Heart left ventricle (tissue), 16 donors: ENCODE results near the gene FOXK1. TPM values are rescaled to one million over a fixed set of nuclear protein-coding genes. Genes with fewer than 3 reads are reported as not detected.
"Not testable (repeated sequence)": the region's sequence is repeated elsewhere in the genome, so short reads cannot be mapped to it uniquely, and the experiment has no call there.

Experiments used
- ATAC-seq, 4 donors: fragments of 200-7000 bp; cut with Tn5 transposase; one replicate each; pipeline ENCODE4 v1.9.1; 2020 to 2022; ENCODE audit warnings: moderate library complexity in 4 of 4, mild to moderate bottlenecking in 3 of 4, moderate number of reproducible peaks in 1 of 4
- DNase-seq, 5 donors: peaks; one replicate each; pipeline ENCODE4 v3.0.0-alpha.2; 2020
- H3K27ac ChIP-seq, 12 donors: fragments of 200-600 bp; sonication (generic) in 4 of 12; one replicate each; pipeline versions ENCODE4 v1.5.0 to v1.8.0; 2016 to 2022; ENCODE audit warnings: mild to moderate bottlenecking in 2 of 12
- H3K27me3 ChIP-seq, 9 donors: fragments of 200-600 bp; sonication (generic) in 2 of 9; one replicate each; pipeline versions ENCODE4 v1.5.1 to v1.8.0; 2016 to 2022; ENCODE audit warnings: mild to moderate bottlenecking in 3 of 9
- H3K36me3 ChIP-seq, 9 donors: fragments of 200-600 bp; sonication (generic) in 2 of 9; one replicate each; pipeline versions ENCODE4 v1.5.0 to v1.8.0; 2018 to 2022; ENCODE audit warnings: mild to moderate bottlenecking in 2 of 9
- H3K4me1 ChIP-seq, 12 donors: fragments of 200-600 bp; sonication (generic) in 4 of 12; one replicate each; pipeline versions ENCODE4 v1.5.0 to v1.8.0; 2016 to 2022; ENCODE audit warnings: mild to moderate bottlenecking in 3 of 12
- H3K4me3 ChIP-seq, 12 donors: fragments of 200-600 bp; sonication (generic) in 4 of 12; one replicate each; pipeline versions ENCODE4 v1.5.0 to v1.8.0; 2017 to 2022; ENCODE audit warnings: mild to moderate bottlenecking in 9 of 12, moderate library complexity in 4 of 12
- H3K9me3 ChIP-seq, 12 donors: fragments of 200-600 bp; sonication (generic) in 4 of 12; one replicate each; pipeline versions ENCODE4 v1.5.0 to v1.8.0; 2016 to 2022; ENCODE audit warnings: mild to moderate bottlenecking in 1 of 12
- CTCF ChIP-seq, 12 donors: fragments of 200-600 bp; sonication (generic) in 4 of 12; IDR thresholded peaks; one replicate each; pipeline versions ENCODE4 v1.5.0 to v1.8.0; 2018 to 2022; ENCODE audit warnings: antibody characterized with exemption in 12 of 12, mild to moderate bottlenecking in 5 of 12
- POLR2A ChIP-seq, 2 donors: fragments of 450-650 bp; IDR thresholded peaks; one replicate each; pipeline ENCODE4 v1.6.1; 2017; ENCODE audit warnings: antibody characterized with exemption in 2 of 2, mild to moderate bottlenecking in 2 of 2, moderate library complexity in 2 of 2
- WGBS, 4 donors: extraction: QIAGEN DNeasy Blood & Tissue Kit in 2 of 4; methylation state at CpG; one replicate each; pipeline versions ENCODE4 v1.1.5 to v1.1.7; 2013 to 2018; 5-methylcytosine and 5-hydroxymethylcytosine counted together
- intact Hi-C, 10 donors: fragments of 100-400 bp; cut with DNase I; formaldehyde crosslinking; loops; one replicate each; pipeline versions ENCODE4 v1.11.1 to v1.14.2; 2022
- polyA plus RNA-seq, 2 donors: library from polyadenylated mRNA; stranded (reverse); fragments of 200-250 nt; gene quantifications; one replicate each; pipeline ENCODE4 v1.2.3, GENCODE V29; 2013
- total RNA-seq, 9 donors: library from RNA; depleted of rRNA in 2 of 9; stranded (reverse); fragments of >200 nt in 2 of 9; fragmentation: NEBNext Ultra II Directional in 3 of 9; extraction: Animal tissue kit (Norgen Biotek cat#: 25700) in 3 of 9; gene quantifications; one replicate each; pipeline versions ENCODE4 v1.1.0 to v1.2.4, GENCODE V29; 2016 to 2023
- donor health status: ischemic (EF 13 %, LVEDD 7.1; RV severe dilation, severe dysfunction).
- donor health status: healthy with polysubstance abuse.
- donor health status: DM: no; HTN: yes; CAD: no.
- donor health status: DM: no; HTN: no; CAD: no.
- donor health status: ischemic (EF 25% LVEDD 6.9; RV normal size, moderate dysfunction).
- donor health status: ischemic (EF 25% LVEDD 5.7; RV mildly dilated, moderate dysfunction).
- donor health status: healthy.
- donor health status: DM: yes; HTN: yes; CAD: no.
- donor health status: ischemic (EF 35%, LVEDD 5.7; RV mildly dilated, moderate dysfunction).
- donor health status: nonischemic (EF 11% LVEDD 7.7; RV severe dilation, severe dysfunction).
- donor health status: DM: yes; HTN: yes; CAD: no.
- donor health status: PGD.
- donor health status: ischemic (EF 29% LVEDD 5.4; RV normal size, mild dysfunction).
- donor health status: nonischemic (EF 23%, LVEDD 6.1; RV moderate dilation, normal function).

Gene FOXK1
- total and polyA plus RNA-seq, 11 donors: 9.3 to 43.7 (median 19.8) TPM

DNA sequence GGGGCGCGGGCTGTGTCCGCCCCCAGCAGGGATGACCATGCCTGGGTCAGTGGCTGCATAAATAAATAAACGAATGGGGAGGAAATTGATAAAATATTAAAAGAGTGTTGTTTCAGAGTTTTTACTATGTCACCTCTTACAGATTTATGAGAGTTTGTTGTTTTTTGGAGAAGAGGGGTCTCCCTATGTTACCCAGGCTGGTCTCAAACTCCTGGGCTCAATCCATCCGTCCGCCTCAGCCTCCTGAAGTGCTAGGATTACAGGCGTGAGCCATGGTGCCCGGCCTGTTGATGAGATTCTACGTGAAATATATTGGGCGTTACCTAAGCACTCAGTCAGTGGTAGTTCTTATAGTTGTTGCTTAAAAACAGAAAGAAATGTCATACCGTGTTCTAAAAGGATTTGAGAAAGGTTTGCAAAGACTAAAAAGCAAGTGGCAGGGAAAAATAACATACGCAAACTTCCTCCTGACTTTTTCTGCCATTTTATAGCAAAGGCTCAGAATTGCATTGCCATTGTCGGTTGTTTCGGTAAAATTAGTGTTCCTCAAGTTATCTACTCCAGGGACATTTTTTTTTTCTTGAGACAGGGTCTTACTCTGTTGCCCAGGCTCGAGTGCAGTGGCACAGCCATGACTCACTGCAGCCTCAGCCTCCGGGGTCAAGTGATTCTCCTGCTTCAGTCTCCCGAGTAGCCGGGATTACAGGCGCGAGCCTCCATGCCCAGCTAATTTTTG lies 39.5 kb upstream of the FOXK1 start:
- ATAC-seq (no peak), DNase-seq (no peak)
- intact Hi-C loops: loop anchor here (1.0 to 5.0 kb wide), 8 partner anchors 35 to 110 kb away; partner anchors contain the start of gene FOXK1 (in 4 of the 10)
- Histone ChIP-seq H3K36me3 (no peaks in the 10 kb centered on the region), H3K27ac (peak overlapping the region; percentile 61 to 93 (median 86)), H3K4me3 (peak overlapping the region; percentile 15 to 77 (median 64)), H3K9me3 (peaks cover 0 to 5% (median 0%) of the 10 kb centered on the region in 12 donors), H3K4me1 (peaks cover 0 to 15% (median 9%) of the 10 kb centered on the region in 12 donors), H3K27me3 (no peaks in the 10 kb centered on the region)
- no peak for TF ChIP-seq CTCF (IDR thresholded peaks at IDR 0.05)
- no peak for TF ChIP-seq POLR2A (IDR thresholded peaks at IDR 0.05)
- 68 to 72% (median 70%) methylated on average over 20 of the region's 20 CpGs for WGBS, 4 donors

DNA sequence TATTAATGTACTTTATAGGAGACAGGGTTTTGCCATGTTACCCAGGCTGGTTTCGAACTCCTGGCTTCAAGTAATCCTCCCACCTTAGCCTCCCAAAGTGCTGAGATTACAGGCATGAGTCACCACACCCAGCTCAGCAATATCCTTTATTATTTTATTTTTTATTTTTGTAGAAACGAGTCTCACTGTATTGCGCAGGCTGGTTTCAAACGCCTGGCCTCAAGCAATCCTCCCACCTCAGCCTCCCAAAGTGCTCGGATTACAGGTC lies 39.0 kb upstream of the FOXK1 start:
- H3K4me3 ChIP-seq, ATAC-seq, H3K9me3 ChIP-seq, DNase-seq, H3K36me3 ChIP-seq, H3K27me3 ChIP-seq, H3K27ac ChIP-seq: not testable (repeated sequence)
- WGBS, 4 donors: 94 to 97% (median 95%) methylated on average over 5 of the region's 5 CpGs
- intact Hi-C loops: loop anchor here (2.0 to 5.0 kb wide), 7 partner anchors 34 to 109 kb away; partner anchors contain the start of gene FOXK1 (in 2 of the 10)
- H3K4me1 ChIP-seq: peaks cover 0 to 15% (median 9%) of the 10 kb centered on the region in 12 donors

DNA sequence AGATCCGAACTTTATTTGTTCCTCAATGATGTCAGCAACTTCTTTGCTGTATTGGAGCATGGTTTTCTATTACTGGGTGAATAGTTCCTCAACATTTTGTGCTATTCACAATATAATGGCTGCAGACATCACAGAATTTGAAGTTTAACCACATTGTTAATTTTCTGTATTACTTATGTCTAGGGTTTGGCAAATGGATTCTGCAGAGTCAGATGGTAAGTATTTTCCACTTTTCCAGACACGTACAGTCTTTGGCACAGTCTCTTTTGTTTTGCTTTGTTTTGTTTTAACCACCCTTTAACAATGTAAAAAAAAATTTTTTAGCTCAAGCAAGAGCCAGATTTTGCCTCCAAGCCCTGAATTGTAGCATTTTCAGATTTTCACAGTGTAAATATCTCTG lies 36.8 kb upstream of the FOXK1 start:
- WGBS, 4 donors: 62 to 73% (median 69%) methylated on average over 2 of the region's 2 CpGs
- ATAC-seq (no peak), DNase-seq (no peak)
- Histone ChIP-seq H3K4me1 (peaks cover 0 to 15% (median 9%) of the 10 kb centered on the region in 12 donors), H3K27ac (no peak overlapping the region), H3K27me3 (no peaks in the 10 kb centered on the region), H3K4me3 (no peak overlapping the region), H3K36me3 (no peaks in the 10 kb centered on the region), H3K9me3 (peaks cover 0 to 5% (median 0%) of the 10 kb centered on the region in 12 donors)
- intact Hi-C loops: no loop called here
- TF ChIP-seq POLR2A (IDR thresholded peaks at IDR 0.05) (no peak), CTCF (IDR thresholded peaks at IDR 0.05) (no peak)

- Histone ChIP-seq H3K36me3 (no peaks in the 10 kb centered on the region), H3K9me3 (peaks cover 0 to 5% (median 0%) of the 10 kb centered on the region in 12 donors), H3K27ac (no peak overlapping the region), H3K4me1 (peaks cover 0 to 13% (median 7%) of the 10 kb centered on the region in 12 donors), H3K4me3 (no peak overlapping the region), H3K27me3 (no peaks in the 10 kb centered on the region)
- 87 to 94% (median 93%) methylated on average over 4 to 7 of the region's 7 CpGs for WGBS, 4 donors
- TF ChIP-seq CTCF (IDR thresholded peaks at IDR 0.05) (no peak), POLR2A (IDR thresholded peaks at IDR 0.05) (no peak)
- ATAC-seq (no peak), DNase-seq (no peak)
- intact Hi-C loops: no loop called here
Measured at GRCh38 chr7:4648111-4648510, 34.0 kb upstream of the FOXK1 start.
